Calu3 (cell line): ENCODE measurements around the gene POR. TPM values are rescaled to one million over a fixed set of nuclear protein-coding genes. Genes with fewer than 3 reads are reported as not detected.
A peak's percentile ranks its signal among the peaks of the same experiment; 100 is the strongest.

Source experiments
- BruUV-seq: library from RNA; stranded (reverse); fragments of 400-500 nt; replicated peaks from 2 replicates; lab custom pipeline; 2021; lab: Mats Ljungman, UMichigan
- CTCF ChIA-PET: fragments of 300-600 bp; sonication (Branson Sonifier 250); formaldehyde crosslinking; loops from one replicate; lab custom pipeline; 2022; ENCODE audit warnings: antibody characterized with exemption; lab: Charles Lee
- DNase-seq: peaks from one replicate; pipeline ENCODE4 v3.0.0; 2022
- H3K27ac Mint-ChIP-seq: one replicate; pipeline ENCODE4 v1.8.0; 2022; ENCODE audit warnings: mixed read lengths; ENCODE audit not compliant: unreplicated experiment
- H3K27me3 Mint-ChIP-seq: one replicate; pipeline ENCODE4 v1.8.0; 2022; ENCODE audit warnings: mixed read lengths; ENCODE audit not compliant: unreplicated experiment
- H3K36me3 Mint-ChIP-seq: one replicate; pipeline ENCODE4 v1.8.0; 2022; ENCODE audit warnings: mild to moderate bottlenecking, moderate library complexity, mixed read lengths; ENCODE audit not compliant: insufficient read depth, unreplicated experiment
- H3K4me1 Mint-ChIP-seq: one replicate; pipeline ENCODE4 v1.8.0; 2022; ENCODE audit warnings: mild to moderate bottlenecking, low read depth, mixed read lengths; ENCODE audit not compliant: unreplicated experiment
- H3K4me3 Mint-ChIP-seq: one replicate; pipeline ENCODE4 v1.8.0; 2022; ENCODE audit warnings: mild to moderate bottlenecking, low read depth, moderate library complexity, mixed read lengths; ENCODE audit not compliant: unreplicated experiment
- H3K9me3 Mint-ChIP-seq: one replicate; pipeline ENCODE4 v1.8.0; 2022; ENCODE audit warnings: low read depth, mixed read lengths; ENCODE audit not compliant: unreplicated experiment
- CTCF ChIP-seq: fragments of 200-600 bp; IDR thresholded peaks from one replicate; pipeline ENCODE4 v1.8.0; 2022; ENCODE audit warnings: antibody characterized with exemption; ENCODE audit not compliant: unreplicated experiment
- intact Hi-C: fragments of 100-400 bp; cut with micrococcal nuclease; formaldehyde crosslinking; loops from one replicate; pipeline ENCODE4 v1.10.0; 2022; ENCODE audit not compliant: unreplicated experiment
- total RNA-seq: library from RNA; stranded (reverse); gene quantifications from 2 replicates; pipeline ENCODE4 v1.2.3, GENCODE V29; 2022

POR gene
- total RNA-seq, 1 experiment from 2014 or later = 65.8 TPM

- CTCF ChIA-PET = interaction anchor here (1.2 kb wide), 1 partner anchor 12 kb away, joined by 4 read pairs; no protein-coding TSS in a partner anchor
- Mint-ChIP-seq H3K27ac (peak overlapping the region; percentile 87), H3K9me3 (no peaks in the 10 kb centered on the region), H3K36me3 (peaks cover 12% of the 10 kb centered on the region), H3K4me1 (peaks cover 19% of the 10 kb centered on the region), H3K4me3 (no peak overlapping the region), H3K27me3 (no peaks in the 10 kb centered on the region)
- no peak for TF ChIP-seq CTCF
- intact Hi-C loops = no loop called here
- BruUV-seq = no TSS peak
- DNase-seq = peak; percentile 29
Observed at GRCh38 chr7:75945297-75946168, 30.6 kb downstream of the POR start.

- H3K36me3 Mint-ChIP-seq = peaks cover 12% of the 10 kb centered on the region
- peak overlapping the region; percentile 87 for H3K27ac Mint-ChIP-seq
- no peak for DNase-seq
- CTCF ChIA-PET = interaction anchor here (1.2 kb wide), 1 partner anchor 11 kb away, joined by 4 read pairs; no protein-coding TSS in a partner anchor
- no peaks in the 10 kb centered on the region for H3K27me3 Mint-ChIP-seq
- intact Hi-C loops = no loop called here
- TF ChIP-seq CTCF = no peak
- H3K4me1 Mint-ChIP-seq = peaks cover 19% of the 10 kb centered on the region
- no peak overlapping the region for H3K4me3 Mint-ChIP-seq
- H3K9me3 Mint-ChIP-seq = no peaks in the 10 kb centered on the region
- no TSS peak for BruUV-seq
Observed at GRCh38 chr7:75946207-75946855, 31.4 kb downstream of the POR start.

DNA sequence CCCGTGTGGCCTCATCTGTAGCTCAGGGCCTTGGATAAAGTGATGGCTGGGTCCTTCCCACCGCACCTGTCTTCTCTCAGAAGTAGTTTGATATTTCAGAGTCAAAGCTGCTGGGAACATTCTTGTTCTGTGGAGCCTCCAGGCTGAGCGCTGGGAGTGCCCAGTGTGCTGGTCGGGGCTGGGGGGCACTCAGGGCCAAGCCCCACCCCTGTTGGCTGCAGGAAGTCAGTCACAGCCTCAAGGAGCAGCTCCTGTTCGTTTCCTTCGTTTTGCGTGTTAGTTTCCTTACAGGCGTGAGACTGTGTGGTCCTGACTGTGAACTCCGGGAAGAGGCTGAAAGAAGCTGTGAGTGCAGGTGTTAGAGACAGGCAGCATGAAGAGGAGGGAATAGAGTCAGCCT is 33.2 kb downstream of the POR start:
- CTCF ChIA-PET = no interaction called here
- no peaks in the 10 kb centered on the region for H3K9me3 Mint-ChIP-seq

More for the DNA sequence above, 33.2 kb downstream of the POR start:
- Mint-ChIP-seq H3K36me3 (peaks cover 12% of the 10 kb centered on the region), H3K27ac (no peak overlapping the region), H3K4me1 (peaks cover 19% of the 10 kb centered on the region), H3K4me3 (no peak overlapping the region), H3K27me3 (no peaks in the 10 kb centered on the region)
- DNase-seq = no peak
- TF ChIP-seq CTCF = no peak
- intact Hi-C loops = no loop called here
- BruUV-seq = no TSS peak
